HG02870 (cell line): Measurements from ENCODE around the gene CLCN1.
"Not testable (repeated sequence)": the region's sequence is repeated elsewhere in the genome, so short reads cannot be mapped to it uniquely, and the experiment has no call there.

Source experiments
- ATAC-seq: cut with Tn5 transposase; IDR thresholded peaks from one replicate; pipeline ENCODE4 v1.9.1; 2021; ENCODE audit warnings: mild to moderate bottlenecking, moderate library complexity; ENCODE audit not compliant: unreplicated experiment

Gene CLCN1

DNA sequence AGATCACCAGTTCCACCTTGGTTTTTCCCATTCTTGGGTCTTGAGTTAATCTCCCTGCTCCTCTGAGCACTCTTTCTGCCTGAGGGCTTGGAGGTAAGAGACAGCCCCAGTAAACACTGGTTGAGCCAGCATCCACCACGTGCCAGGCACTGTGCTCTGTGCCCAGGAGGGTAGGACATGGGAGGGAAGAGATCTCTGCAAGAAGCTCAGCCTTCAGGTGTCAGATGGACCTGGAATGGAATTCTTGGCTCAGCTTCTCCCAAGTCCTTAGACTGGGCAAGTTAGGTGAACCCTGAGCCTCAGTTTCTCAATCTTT is 67.7 kb downstream of the CLCN1 start:
- ATAC-seq = no peak

GRCh38 chr7:143384148-143384547 is 68.2 kb downstream of the CLCN1 start:
- no peak for ATAC-seq

GRCh38 chr7:143384661-143385631 is 69.0 kb downstream of the CLCN1 start:
- ATAC-seq = no peak

GRCh38 chr7:143385891-143386781 is 70.2 kb downstream of the CLCN1 start:
- no peak for ATAC-seq

GRCh38 chr7:143387156-143387975 is 71.5 kb downstream of the CLCN1 start:
- no peak for ATAC-seq

- no peak for ATAC-seq
Observed at GRCh38 chr7:143388051-143388450, 72.1 kb downstream of the CLCN1 start.

- ATAC-seq = no peak
Observed at GRCh38 chr7:143388491-143389101, 72.7 kb downstream of the CLCN1 start.

- ATAC-seq = no peak
Observed at GRCh38 chr7:143389316-143390103, 73.6 kb downstream of the CLCN1 start.

GRCh38 chr7:143390104-143390772 is 74.3 kb downstream of the CLCN1 start:
- ATAC-seq = no peak

DNA sequence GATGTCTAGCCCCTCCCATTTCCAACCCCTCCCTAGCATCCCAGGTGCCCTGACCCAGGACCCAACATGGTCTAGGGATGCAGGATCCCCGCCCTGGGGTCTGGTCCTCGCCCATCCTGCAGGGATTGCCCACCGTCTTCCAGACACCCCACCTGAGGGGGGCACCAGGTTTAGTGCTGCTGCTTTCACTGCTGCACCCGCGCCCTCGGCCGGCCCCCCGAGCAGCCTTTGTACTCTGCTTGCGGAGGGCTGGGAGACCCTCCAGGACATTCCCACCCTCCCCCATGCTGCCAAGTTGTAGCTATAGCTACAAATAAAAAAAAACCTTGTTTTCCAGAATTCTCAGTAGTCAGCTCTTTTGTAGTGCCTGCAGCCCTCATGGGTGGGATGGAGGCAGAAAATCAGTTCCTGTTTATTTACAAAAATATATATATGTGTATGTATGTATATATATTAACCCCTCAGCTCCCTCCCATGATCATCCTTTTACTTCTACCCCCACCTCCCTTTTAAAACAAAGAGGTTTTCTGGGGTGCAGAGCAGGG is 74.9 kb downstream of the CLCN1 start:
- ATAC-seq = no peak

- ATAC-seq = no peak
Observed at GRCh38 chr7:143391462-143392404, 75.8 kb downstream of the CLCN1 start.

DNA sequence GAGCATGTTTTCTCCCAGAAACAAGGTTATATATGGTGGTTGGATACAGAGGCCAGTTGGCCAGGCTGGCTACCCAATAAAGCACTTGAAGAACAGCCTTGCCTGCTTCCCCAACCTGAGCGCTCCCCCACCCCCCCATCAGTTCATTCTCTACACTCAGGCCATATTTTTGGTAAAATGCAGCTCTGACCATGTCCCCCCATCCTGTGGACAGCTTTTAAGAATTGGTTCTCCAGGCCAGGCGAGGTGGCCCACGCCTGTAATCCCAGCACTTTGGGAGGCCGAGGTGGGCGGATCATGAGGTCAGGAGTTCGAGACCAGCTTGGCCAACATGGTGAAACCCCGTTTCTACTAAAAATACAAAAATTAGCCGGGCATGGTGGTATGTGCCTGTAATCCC is 76.5 kb downstream of the CLCN1 start:
- ATAC-seq = not testable (repeated sequence)

GRCh38 chr7:143392875-143393266 is 77.0 kb downstream of the CLCN1 start:
- ATAC-seq = no peak

GRCh38 chr7:143393267-143394041 is 77.5 kb downstream of the CLCN1 start:
- ATAC-seq = no peak

GRCh38 chr7:143394068-143394467 is 78.2 kb downstream of the CLCN1 start:
- ATAC-seq = no peak

GRCh38 chr7:143394777-143395176 is 78.9 kb downstream of the CLCN1 start:
- no peak for ATAC-seq
